ENCODE results near the gene MCF2L2.
"Not testable (repeated sequence)": the region's sequence is repeated elsewhere in the genome, so short reads cannot be mapped to it uniquely, and the experiment has no call there.

MCF2L2 gene

DNA sequence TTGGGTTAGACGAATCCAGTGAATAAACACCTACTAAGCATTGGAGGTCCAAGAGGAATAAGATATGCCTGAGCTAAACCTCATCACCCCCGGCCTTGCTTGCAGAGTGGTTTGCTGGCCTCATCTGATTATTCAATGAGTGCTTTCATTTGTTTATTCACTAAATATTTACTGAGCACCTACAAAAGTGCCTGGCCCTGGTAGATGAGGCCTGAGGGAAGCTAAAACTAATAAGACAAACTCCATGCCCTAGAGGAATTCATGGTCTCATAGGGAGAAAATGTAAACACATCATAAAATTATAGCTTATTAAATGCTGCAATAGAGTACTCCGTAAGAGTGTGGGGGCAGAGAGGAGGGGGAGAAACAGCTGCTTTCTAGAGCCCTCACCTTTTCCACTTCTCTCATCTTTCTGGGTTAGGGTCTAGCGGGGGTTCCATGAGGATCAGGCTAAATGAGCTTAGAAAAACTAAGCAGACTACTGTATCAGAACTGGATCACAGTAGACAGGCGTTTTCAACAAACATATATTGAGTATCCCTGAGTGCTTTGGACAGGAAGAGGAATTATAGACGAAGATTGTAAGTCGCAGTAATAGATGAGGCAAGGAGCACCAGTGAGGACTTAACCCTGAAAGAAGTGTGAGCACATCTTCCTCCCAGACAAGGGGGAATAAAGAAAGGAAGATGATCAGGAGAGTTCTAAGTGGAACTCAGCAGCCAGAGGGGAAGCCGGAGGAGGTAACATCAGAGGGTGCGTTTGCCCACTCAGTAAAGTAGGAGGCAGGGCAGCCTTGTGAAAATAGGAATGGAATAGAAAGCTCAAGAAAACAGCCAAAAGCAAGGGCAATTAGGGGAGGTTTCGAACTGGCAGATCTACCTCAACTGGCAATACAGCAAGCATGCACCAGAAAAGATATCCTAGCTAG is 234.4 kb downstream of the MCF2L2 start:
- DNase-seq = no peak

DNA sequence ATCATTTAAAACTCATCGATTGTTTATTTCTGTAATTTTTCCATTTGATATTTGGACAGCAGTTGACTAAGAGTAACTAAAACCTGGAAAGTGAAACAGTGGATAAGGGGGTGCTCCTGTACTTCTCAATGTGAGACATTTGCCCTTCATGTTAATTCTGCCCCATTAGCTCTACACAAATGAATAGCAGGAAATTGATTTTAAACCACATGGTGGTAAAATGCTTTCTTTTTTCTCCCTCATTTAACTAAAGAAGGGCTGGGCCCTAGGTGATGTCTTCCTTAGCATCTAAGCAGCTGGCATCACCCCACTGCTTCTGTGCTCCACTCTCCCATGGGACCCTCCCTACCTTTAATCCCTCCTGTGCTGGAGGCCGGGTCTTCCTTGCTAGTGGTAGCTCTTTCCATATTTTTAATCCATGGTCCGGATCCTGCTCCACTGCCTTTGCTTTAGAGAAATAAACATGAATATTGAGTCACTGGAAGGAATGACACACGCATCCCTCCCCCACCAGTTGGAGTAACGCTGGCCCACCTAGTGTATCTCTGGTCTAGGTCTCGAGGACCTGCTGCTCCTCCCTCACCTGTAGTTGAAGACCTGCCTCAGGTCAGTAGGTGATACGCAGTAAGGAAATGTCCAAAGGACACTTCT is 235.6 kb downstream of the MCF2L2 start:
- no peak for DNase-seq

DNA sequence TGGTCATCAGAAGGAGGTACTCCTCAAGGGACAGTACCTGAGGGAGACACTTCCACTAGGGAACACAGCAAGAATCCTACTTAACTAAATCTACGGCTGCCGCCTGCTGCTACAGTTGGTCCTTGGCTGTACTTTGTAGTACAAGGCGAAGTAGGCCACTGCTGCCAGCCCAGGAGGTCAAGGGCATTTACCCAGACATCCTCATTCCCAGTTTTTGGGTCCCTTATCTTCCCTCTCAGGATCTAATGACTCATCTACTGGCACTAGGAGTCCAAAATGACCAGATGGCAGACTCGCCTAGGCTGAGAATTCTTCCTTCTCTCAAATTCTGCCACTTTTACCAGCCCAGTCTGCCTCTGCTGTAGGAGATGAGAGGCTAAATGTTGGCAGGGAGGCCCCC is 238.8 kb downstream of the MCF2L2 start:
- DNase-seq = no peak

DNA sequence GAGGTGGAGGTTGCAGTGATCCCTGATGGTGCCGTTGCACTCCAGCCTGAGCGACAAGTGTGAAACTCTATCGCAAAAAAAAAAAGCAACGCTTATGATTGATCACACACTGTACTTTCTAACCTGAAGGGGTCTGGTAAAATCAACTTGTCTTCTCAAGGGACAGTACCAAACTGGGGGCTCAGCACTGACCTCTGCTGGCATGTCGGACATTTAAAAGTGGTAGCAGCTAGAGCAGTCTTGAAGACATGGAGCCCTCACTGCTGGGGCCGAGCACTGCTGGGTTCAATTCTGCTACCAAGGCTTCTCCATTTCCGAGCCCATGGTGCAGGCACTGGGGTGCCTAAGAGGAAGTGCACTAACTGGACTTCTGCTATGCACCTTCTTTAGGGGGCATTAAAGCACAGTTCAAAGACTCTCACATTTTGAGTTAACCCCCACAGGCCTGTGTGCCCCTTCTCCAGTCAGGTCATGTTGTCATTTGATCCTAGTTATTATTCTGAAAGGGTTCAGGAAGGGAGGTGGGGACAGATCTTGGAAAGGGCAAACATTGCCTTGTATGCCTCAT is 239.4 kb downstream of the MCF2L2 start:
- DNase-seq = peak; percentile 74

DNA sequence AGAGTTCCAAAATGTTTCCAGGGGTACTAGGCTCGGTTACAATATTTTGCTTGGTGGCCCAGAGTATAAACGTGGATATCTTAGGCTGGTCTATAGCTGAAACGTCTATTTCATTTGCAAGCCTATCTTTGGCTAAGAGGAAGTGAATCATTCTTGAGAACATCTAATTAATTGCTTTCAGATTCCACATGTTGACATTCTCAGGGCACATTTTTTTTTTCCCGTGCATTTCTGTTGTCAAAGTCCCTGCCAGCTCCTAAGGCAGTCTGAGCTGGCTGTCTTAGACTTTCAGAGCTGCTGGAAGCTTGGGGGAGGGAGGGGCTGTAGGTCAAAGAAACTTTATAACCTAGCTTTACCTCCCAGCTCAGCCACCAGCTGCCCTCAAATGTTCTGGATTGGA is 242.7 kb downstream of the MCF2L2 start:
- DNase-seq = no peak

DNA sequence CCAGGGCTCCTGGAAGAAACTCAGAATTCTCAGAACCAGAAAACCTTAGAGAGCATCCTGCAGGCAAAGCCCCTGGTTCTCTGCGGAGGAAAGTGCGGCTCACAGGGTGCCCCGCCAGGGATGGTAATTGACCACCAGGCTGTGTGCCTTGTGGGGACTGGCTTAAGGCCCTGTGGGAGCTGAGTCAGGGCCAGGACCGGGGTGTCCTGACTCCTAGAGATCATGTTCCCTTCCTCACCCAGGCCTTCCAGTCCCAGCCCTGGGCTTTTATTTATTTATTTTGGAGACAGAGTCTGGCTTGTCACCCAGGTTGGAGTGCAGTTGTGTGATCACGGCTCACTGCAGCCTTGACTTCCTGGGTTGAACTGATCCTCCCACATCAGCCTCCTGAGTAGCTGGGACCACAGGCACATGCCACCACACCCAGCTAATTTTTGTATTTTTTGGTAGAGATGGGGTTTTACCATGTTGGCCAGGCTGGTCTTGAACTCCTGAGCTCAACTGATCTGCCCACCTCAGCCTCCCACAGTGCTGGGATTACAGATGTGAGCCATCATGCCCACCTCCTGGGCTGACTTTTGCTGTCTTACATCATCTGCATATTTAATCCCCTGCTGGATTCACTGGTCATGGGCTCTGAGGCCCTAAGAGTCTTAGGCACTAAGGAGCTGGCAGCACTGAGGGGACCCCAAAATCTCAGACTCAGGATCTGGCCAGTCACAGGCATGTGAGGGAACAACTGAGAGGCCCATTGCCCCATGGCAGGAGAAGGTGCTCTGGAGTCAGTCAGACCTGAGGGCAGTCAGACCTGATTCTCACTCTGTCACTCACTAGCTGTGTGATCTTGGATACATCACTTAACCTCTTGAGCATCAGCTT is 245.4 kb downstream of the MCF2L2 start:
- no peak for DNase-seq

DNA sequence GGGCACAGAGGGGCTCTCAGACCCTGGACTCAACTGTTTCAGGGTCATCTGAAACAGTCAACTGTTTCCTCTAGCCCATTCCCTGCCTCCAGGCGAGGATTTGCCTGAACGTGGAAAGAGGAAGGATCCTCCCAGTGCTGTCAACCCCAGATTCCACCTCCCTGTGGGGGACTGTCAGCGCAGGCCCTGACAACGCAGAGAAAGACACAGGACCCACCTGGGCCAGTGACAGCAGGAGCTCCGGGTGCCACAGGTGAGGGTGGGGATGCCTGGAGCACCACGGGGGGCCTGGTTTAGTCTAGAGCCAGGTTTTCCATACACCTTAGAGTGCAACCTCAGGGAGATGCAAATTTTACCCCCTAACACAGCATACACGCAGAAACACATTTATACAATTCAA is 246.3 kb downstream of the MCF2L2 start:
- DNase-seq = no peak

DNA sequence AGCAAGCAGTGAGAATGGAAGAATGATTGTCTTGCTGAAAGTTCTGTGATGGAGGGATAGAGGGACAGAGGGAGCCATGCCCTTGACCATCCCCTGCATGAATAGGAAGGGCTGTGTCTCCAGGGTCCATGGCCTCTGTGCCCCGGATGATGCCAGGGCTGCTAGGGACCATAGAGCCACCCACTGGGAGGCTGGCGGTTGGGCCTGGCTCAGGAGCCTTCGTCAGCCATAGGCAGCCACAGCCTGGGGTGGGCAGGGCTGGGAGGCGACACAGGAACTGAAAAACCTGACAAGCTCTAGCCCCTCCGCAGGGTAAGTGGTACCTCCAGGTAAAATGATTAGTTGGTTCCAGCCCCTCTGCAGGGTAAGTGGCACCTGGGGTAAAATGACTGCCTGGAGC is 246.8 kb downstream of the MCF2L2 start:
- DNase-seq = no peak

DNA sequence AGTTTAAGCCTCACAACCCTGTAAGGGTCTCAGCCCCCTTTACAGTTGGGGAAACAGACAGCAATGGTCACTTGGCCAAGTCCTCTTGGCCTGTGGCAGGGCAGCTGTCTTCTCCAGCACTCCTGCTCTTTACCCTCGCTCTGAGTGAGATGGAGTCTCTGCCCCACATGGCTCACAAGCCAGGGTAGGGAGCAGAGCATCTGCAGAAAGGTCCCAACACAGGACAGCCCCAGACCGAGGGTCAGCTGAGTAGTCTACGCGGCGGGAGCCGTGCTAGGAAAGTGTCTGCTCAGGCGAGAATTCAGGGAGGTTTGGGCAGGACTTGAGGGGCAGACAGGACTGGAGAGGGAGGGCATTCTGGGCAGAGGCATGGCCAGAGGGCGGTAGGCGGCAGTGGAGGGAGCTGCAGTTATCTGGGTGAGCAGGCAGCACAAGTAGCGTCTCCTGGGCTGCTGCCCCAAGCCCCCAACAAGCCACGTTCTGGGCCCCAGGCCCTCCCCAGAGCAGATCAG is 247.6 kb downstream of the MCF2L2 start:
- DNase-seq = no peak

DNA sequence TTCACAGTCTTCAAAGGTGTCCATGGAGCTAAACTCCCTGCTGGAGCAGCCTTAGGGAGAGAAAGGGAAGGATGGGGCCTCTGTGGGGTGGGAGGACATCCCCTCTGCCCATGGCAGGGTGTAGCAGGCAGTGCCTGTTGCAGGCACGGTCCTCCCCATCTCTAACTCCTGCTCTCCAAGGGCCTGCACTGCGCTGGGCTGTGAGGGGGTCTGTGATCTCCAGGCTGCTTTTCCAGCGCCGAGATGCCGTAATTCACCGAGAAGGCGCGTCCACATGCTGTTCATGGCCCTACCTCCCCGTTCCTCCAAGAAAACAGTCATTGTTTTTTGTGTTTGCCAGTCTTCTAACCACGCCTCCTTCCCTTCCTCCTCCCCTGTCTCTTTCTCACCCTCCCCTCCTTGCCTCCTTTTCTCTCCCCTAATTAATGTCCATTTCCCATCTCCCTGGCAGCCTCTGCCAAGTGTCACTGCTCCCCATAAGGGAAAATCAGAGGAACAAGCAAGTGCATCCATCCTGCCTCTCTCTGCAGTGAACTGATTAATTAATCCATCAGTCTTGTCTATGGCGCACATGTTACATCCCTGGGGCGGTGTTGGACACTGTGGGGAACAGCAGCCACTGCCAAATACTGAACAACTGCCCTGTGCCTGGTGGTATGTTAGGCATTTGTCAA is 248.2 kb downstream of the MCF2L2 start:
- DNase-seq = no peak

DNA sequence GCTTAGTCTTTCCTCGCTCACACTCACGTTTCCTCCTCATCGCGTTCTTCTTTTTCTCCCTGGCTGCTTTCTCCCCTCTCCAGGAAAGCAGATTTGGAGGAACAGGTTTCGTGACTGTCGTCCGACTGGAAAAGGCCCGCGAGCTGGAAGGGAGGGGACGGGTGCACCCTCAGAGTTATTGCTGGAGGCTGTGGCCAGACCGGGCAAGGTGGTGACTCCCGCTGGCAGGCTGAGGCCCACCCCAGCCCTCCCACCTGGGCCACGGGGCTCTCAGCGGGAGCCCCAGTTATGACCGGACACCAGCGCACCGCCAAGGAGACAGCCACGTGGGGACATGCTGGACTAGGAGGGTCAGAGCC is 248.9 kb downstream of the MCF2L2 start:
- not testable (repeated sequence) for DNase-seq

DNA sequence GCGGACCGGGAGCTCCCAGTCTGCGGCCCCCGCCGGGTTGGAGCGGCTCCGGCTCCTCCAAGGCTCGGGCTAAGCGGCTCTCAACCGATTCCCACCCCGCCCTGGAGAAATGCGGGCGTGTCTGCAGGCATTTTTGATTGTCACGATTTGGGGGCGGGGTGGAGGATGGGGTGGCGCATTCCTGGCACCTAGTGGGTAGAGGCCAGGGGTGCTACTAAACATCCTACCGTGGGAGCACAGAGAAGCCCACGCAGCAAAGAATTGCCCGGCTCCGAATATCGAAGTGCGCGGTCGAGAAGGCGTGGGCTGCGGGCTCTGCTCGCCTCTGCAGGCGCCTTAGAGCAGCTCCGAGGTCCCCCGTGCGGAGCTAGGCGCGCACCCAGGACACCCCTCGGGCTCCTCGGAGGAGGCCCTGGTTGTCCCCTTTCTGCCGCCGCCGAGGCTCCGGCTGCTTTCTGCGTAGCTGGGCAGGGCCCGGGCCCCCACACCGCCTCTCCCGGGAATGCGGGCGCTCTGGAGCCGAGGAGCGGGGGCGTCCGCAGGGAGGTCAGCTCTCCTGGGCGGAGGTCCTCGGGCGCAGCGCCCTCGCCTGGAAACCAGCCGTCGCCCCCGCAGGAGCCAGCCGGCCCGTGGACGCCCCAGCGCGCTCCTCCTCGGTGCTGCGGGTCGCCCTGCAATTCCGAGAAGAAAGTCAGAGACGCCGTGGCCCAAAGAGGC is 249.4 kb downstream of the MCF2L2 start:
- peak; percentile 79 for DNase-seq

DNA sequence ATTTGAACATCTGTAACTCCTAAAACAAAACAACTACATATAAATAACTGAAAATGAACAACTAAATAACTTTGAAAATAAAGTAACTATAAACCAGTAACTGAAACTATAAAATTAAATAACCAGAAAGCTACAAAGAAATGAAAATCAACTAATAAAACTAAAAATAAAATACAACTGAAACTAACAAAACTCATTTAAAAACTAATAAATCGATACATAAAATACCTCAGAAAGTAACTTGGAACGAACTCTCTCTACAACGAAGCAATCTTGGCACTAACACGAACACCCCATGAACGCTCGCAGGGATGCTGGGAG is 249.9 kb downstream of the MCF2L2 start:
- DNase-seq = no peak

DNA sequence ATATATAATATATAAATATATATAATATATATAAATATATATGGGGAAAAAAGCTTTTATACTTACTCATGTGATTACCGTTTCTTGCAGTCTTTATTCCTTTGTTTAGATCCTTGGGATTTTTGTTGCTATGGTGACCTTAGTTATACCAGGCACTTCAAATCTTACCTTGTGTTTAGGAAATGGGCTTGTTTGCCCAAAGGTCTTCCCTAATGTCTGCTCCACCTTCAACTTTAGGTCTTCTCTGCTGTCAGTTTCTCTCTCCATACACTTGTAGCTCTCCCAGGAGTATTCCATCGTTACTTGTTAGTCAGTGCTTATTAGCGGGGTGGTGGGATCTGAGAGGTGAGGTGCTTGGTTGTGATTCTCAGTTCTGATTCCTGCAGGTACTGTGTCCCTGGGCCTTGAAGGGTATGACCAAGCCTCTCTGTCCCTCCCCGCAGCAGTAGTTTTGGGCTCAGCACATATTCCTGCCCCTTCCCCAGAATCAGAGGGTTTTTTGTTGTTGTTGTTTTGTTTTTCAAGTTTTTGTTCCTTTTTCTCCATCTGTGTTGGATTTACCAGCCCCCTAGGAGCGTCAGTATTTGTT is 256.3 kb downstream of the MCF2L2 start:
- no peak for DNase-seq

DNA sequence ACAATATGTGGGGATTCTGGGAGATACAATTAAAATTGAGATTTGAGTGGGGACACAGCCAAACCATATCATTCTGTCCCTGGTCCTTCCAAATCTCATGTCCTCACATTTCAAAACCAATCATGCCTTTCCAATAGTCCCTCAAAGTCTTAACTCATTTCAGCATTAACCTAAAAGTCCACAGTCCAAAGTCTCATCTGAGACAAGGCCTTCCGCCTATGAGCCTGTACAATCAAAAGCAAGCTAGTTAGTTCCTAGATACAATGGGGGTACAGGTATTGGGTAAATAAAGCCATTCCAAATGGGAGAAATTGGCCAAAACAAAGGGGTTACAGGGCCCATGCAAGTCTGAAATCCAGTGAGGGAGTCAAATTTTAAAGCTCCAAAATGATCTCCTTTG is 260.4 kb downstream of the MCF2L2 start:
- not testable (repeated sequence) for DNase-seq

DNA sequence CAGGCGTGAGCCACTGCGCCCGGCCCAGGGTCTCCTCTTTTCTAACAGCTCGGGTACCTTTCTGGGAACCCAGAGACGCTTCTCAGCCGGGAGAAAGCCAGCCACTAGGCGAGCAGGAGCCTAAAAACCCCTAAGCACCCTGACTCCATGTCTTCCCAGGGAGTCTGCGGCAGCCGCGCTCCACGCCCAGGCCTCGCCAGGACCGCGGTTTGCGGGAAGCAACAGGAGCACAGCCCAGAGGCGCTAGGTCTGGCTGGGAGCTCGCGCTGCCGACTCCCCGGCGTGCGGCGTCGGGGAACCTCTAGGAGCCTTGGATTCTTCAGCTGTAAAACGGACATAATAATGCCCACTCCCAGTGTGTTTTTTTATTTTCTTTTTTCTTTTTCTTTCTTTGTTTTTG is 264.9 kb downstream of the MCF2L2 start:
- DNase-seq = no peak

DNA sequence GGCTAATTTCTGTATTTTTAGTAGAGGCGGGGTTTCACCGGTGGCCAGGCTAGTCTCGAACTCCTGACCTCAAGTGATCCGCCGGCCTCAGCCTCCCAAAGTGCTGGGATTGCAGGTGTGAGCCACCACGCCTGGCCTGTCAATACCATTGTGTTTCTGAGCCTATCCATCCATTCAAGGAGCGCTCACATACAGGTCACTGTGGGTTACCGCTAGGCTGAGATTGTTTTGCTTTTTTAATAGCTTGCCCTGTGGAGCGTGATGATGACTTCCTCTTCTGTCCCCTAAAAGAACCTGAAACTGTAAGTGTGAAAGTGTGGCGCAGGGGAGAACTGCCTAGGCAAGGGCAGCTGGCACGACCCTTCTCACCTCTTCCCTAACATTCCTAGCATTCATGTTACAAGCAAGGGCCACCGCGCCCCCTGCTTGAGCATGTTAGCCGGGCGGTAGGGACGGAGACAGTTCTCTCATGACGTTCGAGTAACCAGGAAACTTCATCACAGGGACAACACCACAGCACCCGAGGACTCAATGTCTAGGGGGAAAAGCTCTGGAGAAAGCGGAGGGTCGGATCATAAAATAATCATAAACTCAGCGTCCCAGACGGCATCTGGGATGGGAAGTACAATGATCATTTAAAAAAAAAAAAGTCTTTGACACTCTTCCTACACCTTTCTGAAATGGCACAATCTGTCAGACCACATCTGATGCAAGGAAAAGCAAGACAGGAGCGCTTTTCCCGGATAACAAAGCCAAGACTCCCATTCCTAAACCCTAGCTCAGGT is 266.7 kb downstream of the MCF2L2 start:
- DNase-seq = peak; percentile 80

DNA sequence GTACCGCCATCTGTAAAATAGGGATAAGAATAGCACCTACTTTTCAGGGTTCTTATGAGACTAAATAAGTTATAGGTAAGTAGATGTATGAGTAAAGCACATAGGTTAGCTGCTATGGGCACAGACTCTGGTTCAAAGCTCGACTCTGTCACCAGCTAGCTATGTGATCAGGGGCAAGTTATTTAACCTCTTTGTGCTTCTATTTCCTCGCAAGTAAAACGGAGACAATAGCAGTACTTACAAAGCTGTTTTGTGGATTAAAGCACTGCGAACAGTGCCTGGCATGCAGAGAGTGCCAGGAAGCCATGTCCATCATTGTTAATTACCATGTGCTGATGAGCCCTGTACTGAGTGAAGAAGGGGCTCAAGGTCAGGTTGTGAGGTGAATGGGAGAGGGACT is 267.8 kb downstream of the MCF2L2 start:
- no peak for DNase-seq

DNA sequence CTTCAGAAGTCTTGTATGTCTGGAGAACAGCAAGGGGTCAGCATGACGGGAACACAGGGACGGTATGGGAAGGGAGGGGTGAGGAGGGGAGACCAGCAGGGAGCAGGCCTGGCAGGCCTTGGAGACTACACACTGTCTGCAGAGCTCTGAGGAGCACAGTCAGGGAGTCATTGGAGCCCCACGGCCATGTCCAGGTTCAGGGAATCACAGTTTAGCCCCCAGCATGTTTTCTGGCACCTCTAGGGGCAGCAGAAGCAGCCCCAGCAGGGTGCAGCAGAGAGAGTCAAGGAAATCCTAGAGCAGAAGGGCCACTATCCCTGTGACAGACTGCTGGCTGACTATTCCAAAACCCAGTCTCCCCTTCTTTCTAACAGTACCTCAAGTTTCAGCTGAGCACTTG is 269.1 kb downstream of the MCF2L2 start:
- peak; percentile 63 for DNase-seq

DNA sequence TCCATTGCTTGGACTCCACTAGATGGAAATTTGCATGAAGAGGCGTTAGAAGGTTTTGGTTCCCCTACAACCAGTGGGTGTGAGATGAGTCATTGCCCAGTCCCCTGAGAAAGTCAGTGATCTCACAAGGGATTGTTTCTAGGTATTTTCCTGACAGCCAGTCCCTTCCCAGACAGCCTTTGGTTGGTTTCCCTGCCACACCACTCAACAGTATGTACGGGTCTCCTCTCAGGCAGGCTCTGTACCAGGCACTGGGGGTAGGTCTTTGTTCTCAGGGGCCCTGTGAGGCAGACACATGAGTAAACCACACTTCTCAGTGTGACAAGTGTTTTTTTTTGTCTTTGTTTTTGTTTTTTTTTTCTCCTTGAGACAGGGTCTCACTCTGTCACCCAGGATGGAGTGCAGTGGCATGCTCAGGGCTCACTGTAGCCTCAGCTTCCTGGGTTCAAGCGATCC is 269.8 kb downstream of the MCF2L2 start:
- DNase-seq = peak; percentile 75
